Ramos (cell line): ENCODE data around the gene MFAP1.
"Not testable (repeated sequence)": the region's sequence is repeated elsewhere in the genome, so short reads cannot be mapped to it uniquely, and the experiment has no call there.

Experiments
- in situ Hi-C: fragments of 300-500 bp; cut with MboI; formaldehyde crosslinking; loops from one replicate; pipeline ENCODE4 v1.14.3; 2022; ENCODE audit warnings: low sequenced_read_pairs; ENCODE audit not compliant: unreplicated experiment

Gene MFAP1

DNA sequence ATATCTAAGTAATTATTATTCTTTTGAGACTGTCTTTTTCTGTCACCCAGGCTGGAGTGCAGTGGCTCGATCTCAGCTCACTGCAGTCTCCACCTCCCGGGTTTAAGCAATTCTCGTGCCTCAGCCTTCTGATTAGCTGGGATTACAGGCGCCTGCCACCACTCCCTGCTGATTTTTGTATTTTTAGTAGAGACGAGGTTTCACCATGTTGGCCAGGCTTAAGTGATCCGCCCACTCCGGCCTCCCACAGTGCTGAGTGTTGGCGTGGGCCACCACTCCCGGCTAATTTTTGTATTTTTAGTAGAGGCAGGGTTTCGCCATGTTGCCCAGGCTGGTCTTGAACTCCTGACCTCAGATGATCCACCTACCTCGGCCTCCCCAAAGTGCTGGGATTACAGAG, 815 bp upstream of the MFAP1 start:
- in situ Hi-C loops: not testable (repeated sequence)

DNA sequence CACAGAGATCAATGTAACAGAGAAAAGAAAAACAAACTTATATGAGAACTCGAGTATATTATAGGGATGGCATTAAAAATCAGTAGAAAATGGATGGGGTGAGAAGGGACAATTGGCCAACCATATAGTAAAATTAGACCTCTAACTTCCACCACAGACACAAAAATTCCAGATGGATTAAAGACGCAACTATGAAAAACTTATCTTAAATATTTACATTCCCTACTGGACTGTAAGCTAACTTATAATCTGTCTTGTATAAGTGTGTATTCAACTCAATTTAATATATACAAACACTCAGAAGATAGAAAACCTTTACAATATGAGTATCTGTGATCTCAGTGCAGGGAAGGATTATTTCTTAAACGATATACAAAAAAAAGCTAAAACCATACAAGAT, 3.0 kb downstream of the MFAP1 start:
- in situ Hi-C loops: no loop called here

DNA sequence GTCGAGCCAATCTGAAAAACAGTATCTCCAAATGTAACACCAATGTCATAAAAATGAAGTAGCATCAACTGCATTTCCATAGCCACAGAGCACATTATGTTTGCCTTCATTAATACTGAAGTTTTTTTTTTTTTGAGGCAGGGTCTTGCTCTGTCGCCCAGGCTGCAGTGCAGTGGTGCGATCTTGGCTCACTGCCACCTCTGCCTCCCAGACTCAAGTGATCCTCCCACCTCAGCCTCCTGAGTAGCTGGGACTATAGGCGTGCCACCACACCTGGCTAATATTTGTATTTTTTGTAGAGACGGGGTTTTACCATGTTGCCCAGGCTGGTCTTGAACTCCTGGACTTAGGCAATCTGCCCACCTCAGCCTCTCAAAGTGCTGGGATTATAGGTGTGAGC, 9.4 kb downstream of the MFAP1 start:
- in situ Hi-C loops: not testable (repeated sequence)

DNA sequence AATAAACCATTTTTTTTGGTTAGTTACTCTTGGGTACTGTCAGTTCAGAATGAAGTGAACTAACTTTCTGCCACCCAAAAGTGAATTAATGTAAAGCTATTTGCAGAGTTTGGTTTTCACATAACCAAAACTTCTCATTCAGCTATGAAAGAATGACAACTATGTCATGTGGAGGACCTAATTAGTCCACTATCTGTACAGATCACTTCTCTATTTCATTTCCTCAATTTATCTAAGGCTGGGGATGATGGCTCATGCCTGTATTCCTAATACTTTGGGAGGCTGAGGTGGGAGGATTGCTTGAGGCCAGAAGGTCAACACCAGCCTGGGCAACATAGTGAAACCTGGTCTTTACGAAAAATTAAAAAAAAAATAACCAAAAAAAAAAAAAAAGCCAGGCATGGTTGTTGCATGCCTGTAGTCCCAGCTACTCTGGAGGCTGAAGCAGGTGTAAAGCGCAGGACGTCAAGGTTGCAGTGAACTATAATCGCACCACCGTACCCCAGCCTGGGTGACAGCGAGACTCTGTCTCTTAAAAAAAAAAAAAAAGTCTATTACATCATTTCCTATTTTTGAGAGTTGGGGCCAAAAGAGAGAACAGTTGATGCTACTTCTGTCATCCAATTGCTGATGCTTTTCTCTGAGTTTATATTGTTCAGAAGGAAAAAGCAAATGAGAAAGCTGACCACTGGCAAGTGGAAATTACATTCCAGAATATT, 15.4 kb downstream of the MFAP1 start:
- in situ Hi-C loops: loop anchor here (10.0 kb wide), 1 partner anchor 64 kb away; the partner anchor contains the start of gene PDIA3

DNA sequence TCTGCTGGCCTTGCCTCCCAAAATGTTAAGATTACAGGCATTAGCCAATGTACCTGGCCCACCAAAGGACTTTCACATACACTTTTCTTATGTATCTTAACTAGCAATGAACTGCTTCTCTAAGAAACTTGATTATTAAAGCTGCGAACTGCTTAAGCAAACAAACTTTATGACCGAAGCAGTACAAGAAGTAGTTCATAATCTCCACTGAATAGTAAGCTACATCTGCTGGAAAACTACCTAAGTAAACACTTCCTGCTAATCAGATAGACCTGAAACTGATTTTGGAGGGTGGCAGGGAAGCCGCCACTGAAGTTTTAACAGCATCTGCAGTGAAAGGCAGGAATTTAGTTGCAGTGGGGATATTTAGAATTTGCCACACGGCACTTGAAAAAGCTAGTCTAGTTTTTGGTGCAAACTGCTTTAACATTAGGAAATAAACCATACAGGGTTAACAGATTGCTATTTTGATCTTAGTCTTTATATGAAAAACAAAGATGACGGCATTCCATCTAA, 16.0 kb downstream of the MFAP1 start:
- in situ Hi-C loops: loop anchor here (10.0 kb wide), 1 partner anchor 64 kb away; the partner anchor contains the start of gene PDIA3

DNA sequence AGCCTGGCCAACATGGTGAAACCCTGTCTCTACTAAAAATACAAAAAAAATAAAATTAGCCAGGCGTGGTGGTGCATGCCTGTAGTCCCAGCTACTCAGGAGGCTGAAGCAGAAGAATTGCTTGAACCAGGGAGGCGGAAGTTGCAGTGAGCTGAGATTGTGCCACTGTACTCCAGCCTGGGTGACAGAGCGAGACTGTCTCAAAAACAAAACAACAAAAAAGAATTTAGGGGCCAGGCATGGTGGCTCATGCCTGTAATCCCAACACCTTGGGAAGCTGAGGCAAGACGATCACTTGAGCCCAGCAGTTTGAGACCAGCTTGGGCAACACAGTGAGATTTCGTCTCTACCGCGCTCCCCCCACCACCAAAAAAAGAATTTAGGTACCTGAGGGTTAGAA, 21.8 kb downstream of the MFAP1 start:
- in situ Hi-C loops: loop anchor here (10.0 kb wide), 1 partner anchor 58 kb away; the partner anchor contains the start of gene PDIA3

DNA sequence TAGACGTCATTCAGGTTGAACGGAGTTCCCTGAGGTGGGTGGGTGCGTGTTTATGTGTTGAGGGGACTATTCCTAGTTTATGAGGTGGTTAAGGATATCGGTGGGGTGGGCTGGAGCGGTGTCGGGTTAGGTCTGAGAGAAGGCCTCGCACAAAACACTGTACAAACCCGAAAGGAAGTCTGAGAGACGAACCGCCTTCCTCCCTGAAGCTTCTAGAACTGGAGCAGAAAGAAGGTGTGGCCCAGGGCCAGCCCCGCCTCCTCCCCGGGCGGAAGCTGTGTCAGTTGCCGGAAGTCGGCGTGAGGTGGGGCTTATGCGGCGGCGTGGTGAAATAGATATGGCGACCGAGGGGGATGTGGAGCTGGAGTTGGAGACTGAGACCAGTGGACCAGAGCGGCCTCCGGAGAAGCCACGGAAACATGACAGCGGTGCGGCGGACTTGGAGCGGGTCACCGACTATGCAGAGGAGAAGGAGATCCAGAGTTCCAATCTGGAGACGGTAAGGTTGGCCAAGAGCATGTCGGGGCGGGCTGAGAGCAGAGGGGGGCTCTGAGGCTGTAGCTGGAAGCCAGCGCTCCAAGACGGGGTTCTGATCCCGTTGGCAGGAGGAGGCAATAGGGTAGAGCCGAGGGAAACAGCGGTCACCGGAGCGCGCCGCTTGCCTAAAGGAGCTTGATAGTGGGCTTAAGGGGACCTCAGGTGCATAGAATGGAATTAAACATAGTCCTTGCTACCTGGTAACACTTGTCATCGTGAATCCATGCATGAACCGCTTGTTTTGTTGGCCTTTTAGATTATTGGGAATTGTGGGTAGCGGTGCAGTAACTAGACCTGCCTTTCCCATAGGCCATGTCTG, 24.0 kb downstream of the MFAP1 start, which contains the start of gene HYPK:
Gene HYPK, plus strand, starts transcription at position 314 of the 856 bp plus-strand sequence. Its CDS starts 24 bp downstream, at position 338.
- in situ Hi-C loops: loop anchor here (10.0 kb wide), 1 partner anchor 56 kb away; the partner anchor contains the start of gene PDIA3

DNA sequence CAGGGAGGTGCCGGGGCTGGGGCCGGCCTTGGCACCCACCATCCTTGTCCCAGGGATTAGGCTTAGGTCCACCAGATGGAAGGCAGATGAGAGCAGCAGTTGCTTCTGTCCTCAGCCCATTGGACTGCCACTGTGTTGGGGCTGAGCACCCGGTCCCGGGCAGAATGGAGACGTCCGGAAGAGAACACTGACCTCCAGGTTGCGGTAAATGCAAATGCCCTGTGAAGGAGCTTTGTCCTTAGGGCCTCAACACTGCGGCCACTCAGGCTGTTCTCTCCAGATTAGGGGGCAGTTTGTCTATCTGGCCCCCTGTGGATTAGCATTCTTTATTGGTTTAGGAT, 24.6 kb downstream of the MFAP1 start, which contains the start of gene SERINC4:
Gene SERINC4, minus strand, starts transcription at position 276 of the 341 bp plus-strand sequence. Its CDS starts 234 bp downstream, at position 42.
- in situ Hi-C loops: loop anchor here (10.0 to 25.0 kb wide), 2 partner anchors 55 to 912 kb away; partner anchors contain the start of genes B2M, PATL2 and PDIA3

DNA sequence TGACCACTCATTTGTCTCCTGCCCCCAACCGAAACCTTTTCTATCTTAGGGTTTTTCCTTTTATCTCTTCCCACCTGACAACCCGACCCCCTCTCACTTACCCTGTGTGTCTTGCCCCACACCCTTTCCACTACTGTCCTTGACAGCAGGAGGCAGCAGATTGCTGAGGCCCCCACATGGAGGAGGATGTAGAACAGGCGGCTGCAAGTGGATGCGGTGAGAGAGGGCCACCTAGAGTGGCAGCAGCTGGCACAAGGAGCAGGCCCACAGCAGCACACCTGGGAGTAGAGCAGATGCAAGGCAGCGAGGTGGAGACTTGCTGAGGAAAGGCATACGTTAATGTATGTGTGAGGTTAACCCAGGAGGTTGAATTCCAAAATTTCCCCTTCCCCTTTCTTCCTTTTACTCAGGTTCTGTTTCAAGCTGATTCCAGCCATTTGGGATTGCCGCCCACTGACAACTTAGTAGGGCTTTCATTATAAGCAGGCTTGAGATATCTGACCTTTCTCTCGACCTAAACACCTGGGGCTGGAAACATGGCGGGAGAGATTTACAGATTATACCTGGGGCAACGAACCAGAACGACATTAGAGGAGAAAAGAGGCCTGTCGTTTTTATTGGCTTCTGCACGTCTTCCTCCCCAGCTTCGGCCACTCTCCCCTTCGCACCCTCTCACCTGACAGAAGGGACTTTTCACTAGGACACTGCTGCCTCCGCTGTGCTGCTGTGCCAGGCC, 25.1 kb downstream of the MFAP1 start:
- in situ Hi-C loops: loop anchor here (25.0 kb wide), 1 partner anchor 913 kb away; the partner anchor contains the start of genes B2M and PATL2

DNA sequence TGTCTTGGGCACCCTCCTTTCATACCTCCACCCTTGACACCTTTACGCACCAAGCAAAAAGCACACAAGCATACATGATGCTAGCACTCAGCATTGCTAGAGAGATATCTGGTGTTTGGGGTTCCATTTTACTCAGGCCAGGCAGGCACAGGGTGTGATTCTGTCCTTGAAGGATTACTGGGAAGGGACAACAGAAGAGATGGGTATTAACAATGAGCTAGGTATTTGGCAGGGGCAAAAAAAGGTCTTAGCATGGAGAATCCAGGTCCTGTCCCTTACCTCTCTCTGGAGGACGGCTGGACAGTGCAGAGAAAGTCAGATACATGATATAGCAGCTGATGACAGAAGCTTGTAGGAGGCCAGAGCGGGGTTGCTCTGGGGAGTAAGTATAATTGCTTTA, 27.9 kb downstream of the MFAP1 start:
- in situ Hi-C loops: loop anchor here (25.0 kb wide), 1 partner anchor 916 kb away; the partner anchor contains the start of genes B2M and PATL2

DNA sequence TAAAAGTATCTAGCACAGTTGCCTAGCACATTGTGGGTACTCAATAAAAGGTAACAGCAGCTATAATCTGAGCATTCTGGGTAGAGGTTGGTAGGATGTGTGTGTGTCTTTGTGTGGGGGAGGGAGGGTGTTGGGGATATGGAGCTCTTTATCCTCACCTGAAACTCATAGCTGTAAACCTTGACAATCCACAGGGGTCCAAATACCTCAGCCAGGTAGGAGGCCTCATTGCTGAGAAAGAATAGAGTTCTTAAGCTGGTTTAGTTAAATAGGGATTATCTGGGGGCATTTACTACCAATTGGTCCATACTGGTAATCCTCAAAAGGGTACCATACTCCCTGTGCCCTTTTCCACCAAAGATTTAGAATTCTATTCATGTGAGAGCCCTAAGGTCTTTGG, 28.5 kb downstream of the MFAP1 start:
- in situ Hi-C loops: loop anchor here (25.0 kb wide), 1 partner anchor 916 kb away; the partner anchor contains the start of genes B2M and PATL2

DNA sequence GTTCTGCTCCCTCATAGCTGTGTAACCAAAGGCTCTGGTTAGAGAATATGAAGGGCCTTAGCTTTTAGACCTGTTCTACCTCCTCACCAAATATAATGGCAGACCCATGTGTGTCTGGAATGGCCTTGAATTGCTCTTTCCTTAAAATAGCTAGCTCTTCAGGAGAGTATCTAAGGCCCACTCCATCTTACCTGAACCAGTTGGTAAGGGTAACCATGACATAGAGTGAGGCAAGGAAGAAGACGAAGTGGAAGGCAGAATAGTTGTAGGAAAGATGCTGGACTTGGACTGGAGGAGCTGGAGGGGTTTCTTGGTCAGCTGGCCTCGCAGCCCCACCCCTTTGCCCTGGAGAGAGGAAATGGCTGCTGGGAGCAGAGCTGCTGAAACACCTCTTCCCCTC, 29.3 kb downstream of the MFAP1 start:
- in situ Hi-C loops: loop anchor here (25.0 kb wide), 1 partner anchor 917 kb away; the partner anchor contains the start of genes B2M and PATL2

DNA sequence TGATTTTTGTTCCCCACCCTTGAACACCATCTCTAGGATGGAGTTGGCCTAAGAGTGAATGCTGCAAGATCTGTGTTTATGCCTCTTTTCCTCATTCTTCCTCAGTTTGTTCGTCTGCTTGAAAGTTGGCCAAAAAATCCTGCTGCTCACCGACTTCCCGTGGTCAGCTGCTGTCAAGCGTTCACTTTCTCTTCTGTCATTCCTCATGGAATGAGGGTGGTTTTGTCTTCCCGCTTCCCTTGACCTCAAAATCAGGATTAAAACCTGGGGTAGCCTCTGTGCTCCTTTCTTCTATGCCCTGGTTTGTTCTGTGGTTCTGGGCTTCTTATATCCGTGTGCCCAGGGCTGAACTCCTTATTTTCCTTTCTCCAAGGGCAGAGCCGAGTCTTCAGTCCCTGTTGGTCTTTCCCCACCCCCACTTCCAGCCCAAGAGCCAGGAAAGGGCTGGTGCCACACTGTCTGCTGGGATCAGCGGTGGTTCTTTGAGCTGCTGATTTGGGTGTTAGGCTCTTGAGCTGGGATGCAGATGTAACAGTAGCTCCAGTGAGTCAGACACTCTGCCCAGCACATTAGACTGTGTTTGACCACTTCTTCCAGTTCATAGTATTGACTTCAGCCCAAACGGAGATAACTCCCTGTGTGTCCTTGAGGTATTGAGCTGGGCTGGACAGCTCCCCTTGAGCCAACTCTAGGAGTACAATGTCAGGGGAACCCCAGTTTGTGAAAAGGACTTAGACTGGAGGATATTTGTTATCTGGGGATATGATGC, 30.0 kb downstream of the MFAP1 start:
- in situ Hi-C loops: loop anchor here (25.0 kb wide), 1 partner anchor 918 kb away; the partner anchor contains the start of genes B2M and PATL2

DNA sequence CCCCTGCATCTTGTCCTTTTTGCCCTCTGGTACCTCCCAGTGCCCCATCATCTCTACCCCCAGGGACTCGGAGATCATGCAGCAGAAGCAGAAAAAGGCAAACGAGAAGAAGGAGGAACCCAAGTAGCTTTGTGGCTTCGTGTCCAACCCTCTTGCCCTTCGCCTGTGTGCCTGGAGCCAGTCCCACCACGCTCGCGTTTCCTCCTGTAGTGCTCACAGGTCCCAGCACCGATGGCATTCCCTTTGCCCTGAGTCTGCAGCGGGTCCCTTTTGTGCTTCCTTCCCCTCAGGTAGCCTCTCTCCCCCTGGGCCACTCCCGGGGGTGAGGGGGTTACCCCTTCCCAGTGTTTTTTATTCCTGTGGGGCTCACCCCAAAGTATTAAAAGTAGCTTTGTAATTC, 30.8 kb downstream of the MFAP1 start:
- in situ Hi-C loops: loop anchor here (25.0 kb wide), 1 partner anchor 919 kb away; the partner anchor contains the start of genes B2M and PATL2

DNA sequence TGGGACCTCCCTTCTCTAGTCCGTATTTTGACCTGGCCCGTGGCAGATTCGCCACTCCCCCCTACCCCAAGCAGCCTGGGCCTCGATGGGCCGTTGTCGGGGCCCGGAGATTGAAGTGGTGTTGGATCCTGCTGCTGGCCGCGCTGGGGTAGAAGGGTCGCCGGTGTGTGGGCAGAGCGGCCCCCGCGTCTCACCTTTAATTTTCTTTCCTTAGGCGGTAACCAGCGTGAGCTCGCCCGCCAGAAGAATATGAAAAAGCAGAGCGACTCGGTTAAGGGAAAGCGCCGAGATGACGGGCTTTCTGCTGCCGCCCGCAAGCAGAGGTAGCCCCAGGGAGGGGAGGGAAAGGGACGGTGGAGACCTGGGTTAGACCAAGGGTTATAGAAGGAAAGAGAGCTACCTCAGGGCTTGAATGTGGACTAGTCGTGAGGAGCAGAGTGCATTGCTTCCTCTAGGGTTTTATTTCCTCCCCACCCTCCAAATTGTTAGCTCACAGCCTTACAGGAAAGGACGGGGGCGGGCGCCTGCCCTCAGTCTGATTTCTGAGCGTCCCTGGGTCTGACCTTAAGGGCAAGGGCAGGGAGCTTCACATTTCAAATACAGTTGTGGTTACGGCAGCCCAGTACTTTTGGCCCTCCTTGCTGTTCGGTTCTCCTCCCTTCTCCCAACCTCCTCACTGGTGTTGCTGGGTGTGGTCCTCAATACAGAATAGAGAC, 31.6 kb downstream of the MFAP1 start:
- in situ Hi-C loops: loop anchor here (25.0 kb wide), 1 partner anchor 919 kb away; the partner anchor contains the start of genes B2M and PATL2

DNA sequence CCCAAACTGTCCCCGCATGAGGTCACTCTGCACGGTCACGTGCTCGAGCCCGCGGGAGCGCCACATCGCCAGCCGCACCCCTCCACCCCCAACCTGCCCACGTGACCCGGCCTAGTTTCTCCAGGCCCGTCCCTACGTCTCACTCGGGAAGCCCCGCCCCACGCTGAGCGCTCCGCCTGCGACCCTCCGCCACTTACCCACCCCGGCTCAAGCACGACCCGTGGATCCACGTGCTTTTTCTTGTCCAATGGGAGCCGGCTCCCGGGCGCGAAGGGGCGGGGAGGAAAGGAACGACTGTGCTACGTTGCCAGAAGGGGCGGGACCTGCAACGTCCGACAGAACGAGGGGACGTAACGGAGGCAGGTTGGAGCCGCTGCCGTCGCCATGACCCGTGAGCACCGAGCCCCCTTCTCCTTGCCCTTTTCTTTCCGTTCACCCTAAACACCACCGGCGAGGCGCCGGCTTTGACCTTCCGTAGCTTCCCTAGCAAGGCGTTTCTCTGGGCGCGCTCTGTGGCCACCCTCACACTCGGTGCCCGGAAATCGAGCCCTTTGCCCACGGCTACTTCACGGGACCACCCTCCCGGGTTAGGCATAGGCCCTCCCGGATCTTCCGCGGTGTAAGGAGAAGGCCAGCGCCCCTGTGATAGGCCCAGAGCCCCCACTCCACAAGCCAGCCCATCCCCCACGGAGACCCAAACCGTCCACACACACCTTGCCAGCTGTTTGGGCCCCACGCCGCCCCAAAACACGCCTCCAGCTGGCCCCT, 32.3 kb downstream of the MFAP1 start, which contains the start of gene SERF2:
Gene SERF2, plus strand, starts transcription at position 328 of the 768 bp plus-strand sequence. Its CDS starts 57 bp downstream, at position 385.
- in situ Hi-C loops: loop anchor here (25.0 kb wide), 1 partner anchor 920 kb away; the partner anchor contains the start of genes B2M and PATL2

DNA sequence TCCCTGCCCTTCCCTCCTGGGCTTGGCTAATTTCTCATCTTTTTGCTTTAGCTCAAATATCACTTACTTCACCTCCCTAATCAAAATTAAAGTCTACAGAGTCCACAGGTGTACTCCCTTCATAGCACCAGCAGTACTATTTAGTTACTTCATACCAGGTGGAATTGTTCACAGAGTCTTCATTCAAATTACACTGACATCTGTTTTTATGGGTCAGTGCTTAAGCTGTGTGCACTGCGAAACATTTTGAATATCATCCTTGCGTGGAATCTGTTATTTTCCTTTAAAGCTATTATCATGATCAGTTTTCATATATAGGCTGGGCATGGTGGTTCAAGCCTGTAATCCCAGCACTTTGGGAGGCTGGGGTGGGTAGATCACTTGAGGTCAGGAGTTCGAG, 35.1 kb downstream of the MFAP1 start:
- in situ Hi-C loops: loop anchor here (25.0 kb wide), 1 partner anchor 923 kb away; the partner anchor contains the start of genes B2M and PATL2
